Measurements from ENCODE around the gene DIO2. TPM values are rescaled to one million over a fixed set of nuclear protein-coding genes. Genes with fewer than 3 reads are reported as not detected.

DIO2 gene
- total and polyA plus RNA-seq, 2 of the 8 experiments (the other 6 are each of a cell fraction or from before 2014, with no cell fraction given): 0.03 to 0.65 TPM

- H3K79me1 ChIP-seq (ENCODE audit: low read depth, low read length): no peaks in the 10 kb centered on the region
- no peak overlapping the region for H4K8ac ChIP-seq (ENCODE audit: extremely low read depth, insufficient read depth, low read length)
- H3K14ac ChIP-seq (ENCODE audit: insufficient read length): no peak overlapping the region
These were observed 38.8 kb downstream of the DIO2 start for GRCh38 chr14:80172375-80173051.

More at GRCh38 chr14:80172375-80173051, 38.8 kb downstream of the DIO2 start:
- no peak overlapping the region for H3K23ac ChIP-seq (ENCODE audit: insufficient read length)
- no peak overlapping the region for H3K56ac ChIP-seq (replicated peaks; ENCODE audit: insufficient read length, low read depth, low read length)
- no peak overlapping the region for H2BK12ac ChIP-seq (ENCODE audit: low read depth, low read length)
- no peak for FAIRE-seq
- DNase-seq (ENCODE audit: low read depth in 1 of 2, low spot score in 2 of 2): no peak
- peak overlapping the region; percentile 45; the same call in 1 of the 2 replicates for H2AFZ ChIP-seq (ENCODE audit: low read length)
- H3K23me2 ChIP-seq (ENCODE audit: low read depth, low read length): no peaks in the 10 kb centered on the region
- no peak overlapping the region for H2BK15ac ChIP-seq (ENCODE audit: low read length)
- 90% methylated on average over 3 of the region's 3 CpGs; no CpG with 5 or more reads in 1 of the 2 experiments for WGBS, 2 experiments (ENCODE audit: extremely low coverage in 1 of 2, insufficient coverage in 1 of 2, insufficient read length in 1 of 2, insufficient replicate concordance in 2 of 2, low coverage in 1 of 2, low lambda C conversion rate in 2 of 2, missing lambda C conversion rate in 1 of 2)
- H3K9ac ChIP-seq (replicated peaks in 1 of 4; ENCODE audit: extremely low read depth in 1 of 4, low read depth in 3 of 4, low read length in 3 of 4): no peak overlapping the region
- ChIA-PET CTCF (ENCODE audit: partially characterized antibody) (interaction anchor here (0.9 kb wide), 1 partner anchor 30 kb away, joined by 3 read pairs; no protein-coding TSS in a partner anchor), POLR2A (ENCODE audit: partially characterized antibody) (no interaction called here)
- no peaks in the 10 kb centered on the region for H4K20me1 ChIP-seq (replicated peaks in 1 of 2; ENCODE audit: control insufficient read depth in 1 of 2, insufficient read depth in 2 of 2, low read length in 2 of 2)
- H3K9me3 ChIP-seq (ENCODE audit: insufficient read depth in 2 of 2, low read depth in 1 of 2, low read length in 1 of 2): no peaks in the 10 kb centered on the region
- H3K4me3 ChIP-seq (ENCODE audit: extremely low read depth in 1 of 4, insufficient read depth in 2 of 4, low read depth in 3 of 4, low read length in 4 of 4): no peak overlapping the region
- H3K79me2 ChIP-seq (ENCODE audit: control insufficient read depth in 1 of 2, insufficient read depth in 2 of 2, low read length in 2 of 2): no peaks in the 10 kb centered on the region
- H3K4me1 ChIP-seq (replicated peaks in 1 of 4; ENCODE audit: control insufficient read depth in 3 of 4, insufficient read depth in 4 of 4, low read length in 3 of 4): peaks cover 0 to 3% (median 0%) of the 10 kb centered on the region in 4 experiments; a peak in 1 of 7 replicates
- no peaks in the 10 kb centered on the region for H3K27me3 ChIP-seq (replicated peaks in 1 of 4; ENCODE audit: control insufficient read depth in 3 of 4, extremely low read depth in 1 of 4, insufficient read depth in 3 of 4, low read length in 3 of 4)
- no peaks in the 10 kb centered on the region for H3K36me3 ChIP-seq (ENCODE audit: control insufficient read depth in 2 of 4, insufficient read depth in 4 of 4, low read length in 3 of 4)
- no peak overlapping the region for H4K5ac ChIP-seq (ENCODE audit: insufficient read length, low read depth, low read length)
- no peak overlapping the region for H2BK20ac ChIP-seq (ENCODE audit: low read length)
- no peak overlapping the region for H2BK5ac ChIP-seq (ENCODE audit: low read depth, low read length)
- H2BK120ac ChIP-seq (replicated peaks; ENCODE audit: low read depth, low read length): no peak overlapping the region
- no peak overlapping the region for H3K18ac ChIP-seq (ENCODE audit: extremely low read depth, low read length)
- H2AK5ac ChIP-seq (ENCODE audit: low read depth, low read length): no peak overlapping the region
- H3K4ac ChIP-seq (replicated peaks; ENCODE audit: insufficient read length, low read depth, low read length): no peak overlapping the region
- H3K4me2 ChIP-seq (ENCODE audit: insufficient read depth in 1 of 2, low read depth in 2 of 2, low read length in 2 of 2): no peak overlapping the region
- TF ChIP-seq KDM4A (IDR thresholded peaks at IDR 0.05; ENCODE audit: low read depth, low read length, severe bottlenecking): no peak
- no peak for TF ChIP-seq NANOG (IDR thresholded peaks at IDR 0.05; ENCODE audit: insufficient read depth, low read depth, low read length, poor library complexity, severe bottlenecking)
- no peak for TF ChIP-seq CTBP2 (IDR thresholded peaks at IDR 0.05; ENCODE audit: borderline replicate concordance, insufficient read depth, insufficient read length, low read length)
- no peak overlapping the region for H3K27ac ChIP-seq (ENCODE audit: low read depth, low read length)
- H4K91ac ChIP-seq (replicated peaks; ENCODE audit: insufficient read length, low read length): no peak overlapping the region
